K562 (cell line): ENCODE measurements around the gene CCSER1.

Experiments
- NR2C2 ChIP-seq, 2 experiments: fragments of 200-800 bp in 1 of 2; sonication (Bioruptor generic) in 1 of 2; sonication (generic) in 1 of 2; formaldehyde crosslinking in 1 of 2; IDR thresholded peaks; 2 replicates each; pipeline versions ENCODE4 v1.6.1 to v1.8.0; 2016 to 2022; ENCODE audit warnings: mild to moderate bottlenecking in 1 of 2, missing compliant biosample characterization in 1 of 2, missing genetic modification characterization in 1 of 2, missing genetic modification reagents in 1 of 2
- POLR2A ChIP-seq: fragments of 450-650 bp; conservative IDR thresholded peaks from 2 replicates; pipeline ENCODE4 v1.6.1; 2016
- RFX5 ChIP-seq: IDR thresholded peaks from 2 replicates; pipeline ENCODE4 v1.6.1; 2011; ENCODE audit warnings: low read depth, mild to moderate bottlenecking, improper control_type of control experiment, low read length
- SMAD3 ChIP-seq: fragments of 450-650 bp; formaldehyde crosslinking; conservative IDR thresholded peaks from 2 replicates; pipeline ENCODE4 v1.4.0; 2020; ENCODE audit warnings: mild to moderate bottlenecking
- TCF7 ChIP-seq: sonication (generic); IDR thresholded peaks from 2 replicates; pipeline ENCODE4 v1.6.1; 2016; ENCODE audit warnings: antibody characterized with exemption, borderline replicate concordance
- ZNF316 ChIP-seq: fragments of 450-650 bp; IDR thresholded peaks from 2 replicates; pipeline ENCODE4 v1.6.1; 2016
- ZNF780A ChIP-seq: fragments of 250-450 bp; sonication (Bioruptor Pico); IDR thresholded peaks from 2 replicates; pipeline ENCODE4 v1.5.0; 2021; ENCODE audit warnings: mild to moderate bottlenecking
- TF ChIP-seq, protein P1 (sequence below), 3 experiments: IDR thresholded peaks in 2 of 3; conservative IDR thresholded peaks in 1 of 3; 2 replicates each; pipeline ENCODE4 v1.5.1; 2011 to 2012; ENCODE audit warnings: low read length in 3 of 3, mild to moderate bottlenecking in 3 of 3, control low read depth in 2 of 3, improper control_type of control experiment in 1 of 3, inconsistent platforms in 1 of 3, low read depth in 1 of 3, mixed read lengths in 1 of 3, moderate library complexity in 1 of 3; ENCODE audit not compliant: insufficient read depth in 2 of 3

- no peak for TF ChIP-seq SMAD3 (CRISPR knock-in tag)
- TF ChIP-seq POLR2A: no peak
- TF ChIP-seq RFX5: no peak
- TF ChIP-seq ZNF316: no peak
- no peak for TF ChIP-seq TCF7
- TF ChIP-seq, protein P1, sequence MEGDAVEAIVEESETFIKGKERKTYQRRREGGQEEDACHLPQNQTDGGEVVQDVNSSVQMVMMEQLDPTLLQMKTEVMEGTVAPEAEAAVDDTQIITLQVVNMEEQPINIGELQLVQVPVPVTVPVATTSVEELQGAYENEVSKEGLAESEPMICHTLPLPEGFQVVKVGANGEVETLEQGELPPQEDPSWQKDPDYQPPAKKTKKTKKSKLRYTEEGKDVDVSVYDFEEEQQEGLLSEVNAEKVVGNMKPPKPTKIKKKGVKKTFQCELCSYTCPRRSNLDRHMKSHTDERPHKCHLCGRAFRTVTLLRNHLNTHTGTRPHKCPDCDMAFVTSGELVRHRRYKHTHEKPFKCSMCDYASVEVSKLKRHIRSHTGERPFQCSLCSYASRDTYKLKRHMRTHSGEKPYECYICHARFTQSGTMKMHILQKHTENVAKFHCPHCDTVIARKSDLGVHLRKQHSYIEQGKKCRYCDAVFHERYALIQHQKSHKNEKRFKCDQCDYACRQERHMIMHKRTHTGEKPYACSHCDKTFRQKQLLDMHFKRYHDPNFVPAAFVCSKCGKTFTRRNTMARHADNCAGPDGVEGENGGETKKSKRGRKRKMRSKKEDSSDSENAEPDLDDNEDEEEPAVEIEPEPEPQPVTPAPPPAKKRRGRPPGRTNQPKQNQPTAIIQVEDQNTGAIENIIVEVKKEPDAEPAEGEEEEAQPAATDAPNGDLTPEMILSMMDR (IDR thresholded peaks at IDR 0.05 in 2 of 3, conservative IDR thresholded peaks at IDR 0.05 in 1 of 3; ENCODE audit: insufficient read depth in 2 of 3, low read depth in 1 of 3, low read length in 3 of 3): no peak
- no peak for TF ChIP-seq ZNF780A (CRISPR knock-in tag)
- TF ChIP-seq NR2C2 (CRISPR knock-in tag; IDR thresholded peaks at IDR 0.05): no peak
- no peak for TF ChIP-seq NR2C2 (tag; IDR thresholded peaks at IDR 0.05)
These were observed 247.9 kb downstream of the CCSER1 start for GRCh38 chr4:90375081-90375480.
